Measurements from ENCODE around the gene HMOX1. TPM values are rescaled to one million over a fixed set of nuclear protein-coding genes. Genes with fewer than 3 reads are reported as not detected.

The HMOX1 gene
- total RNA-seq, 1 donor from 2014 or later: 4.3 TPM

GRCh38 chr22:35344956-35345690 is 35.8 kb upstream of the HMOX1 start:
- no peak for DNase-seq (ENCODE audit: low spot score, unreplicated experiment)
- Mint-ChIP-seq H3K4me3 (ENCODE audit: low read depth) (no peak overlapping the region), H3K4me1 (ENCODE audit: low read depth) (no peaks in the 10 kb centered on the region), H3K9me3 (ENCODE audit: low read depth) (no peaks in the 10 kb centered on the region), H3K36me3 (ENCODE audit: insufficient read depth) (peaks cover 3% of the 10 kb centered on the region), H3K27ac (no peak overlapping the region), H3K27me3 (no peaks in the 10 kb centered on the region)
- TF ChIP-seq, protein P1, sequence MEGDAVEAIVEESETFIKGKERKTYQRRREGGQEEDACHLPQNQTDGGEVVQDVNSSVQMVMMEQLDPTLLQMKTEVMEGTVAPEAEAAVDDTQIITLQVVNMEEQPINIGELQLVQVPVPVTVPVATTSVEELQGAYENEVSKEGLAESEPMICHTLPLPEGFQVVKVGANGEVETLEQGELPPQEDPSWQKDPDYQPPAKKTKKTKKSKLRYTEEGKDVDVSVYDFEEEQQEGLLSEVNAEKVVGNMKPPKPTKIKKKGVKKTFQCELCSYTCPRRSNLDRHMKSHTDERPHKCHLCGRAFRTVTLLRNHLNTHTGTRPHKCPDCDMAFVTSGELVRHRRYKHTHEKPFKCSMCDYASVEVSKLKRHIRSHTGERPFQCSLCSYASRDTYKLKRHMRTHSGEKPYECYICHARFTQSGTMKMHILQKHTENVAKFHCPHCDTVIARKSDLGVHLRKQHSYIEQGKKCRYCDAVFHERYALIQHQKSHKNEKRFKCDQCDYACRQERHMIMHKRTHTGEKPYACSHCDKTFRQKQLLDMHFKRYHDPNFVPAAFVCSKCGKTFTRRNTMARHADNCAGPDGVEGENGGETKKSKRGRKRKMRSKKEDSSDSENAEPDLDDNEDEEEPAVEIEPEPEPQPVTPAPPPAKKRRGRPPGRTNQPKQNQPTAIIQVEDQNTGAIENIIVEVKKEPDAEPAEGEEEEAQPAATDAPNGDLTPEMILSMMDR (IDR thresholded peaks at IDR 0.05; ENCODE audit: unreplicated experiment): no peak

DNA sequence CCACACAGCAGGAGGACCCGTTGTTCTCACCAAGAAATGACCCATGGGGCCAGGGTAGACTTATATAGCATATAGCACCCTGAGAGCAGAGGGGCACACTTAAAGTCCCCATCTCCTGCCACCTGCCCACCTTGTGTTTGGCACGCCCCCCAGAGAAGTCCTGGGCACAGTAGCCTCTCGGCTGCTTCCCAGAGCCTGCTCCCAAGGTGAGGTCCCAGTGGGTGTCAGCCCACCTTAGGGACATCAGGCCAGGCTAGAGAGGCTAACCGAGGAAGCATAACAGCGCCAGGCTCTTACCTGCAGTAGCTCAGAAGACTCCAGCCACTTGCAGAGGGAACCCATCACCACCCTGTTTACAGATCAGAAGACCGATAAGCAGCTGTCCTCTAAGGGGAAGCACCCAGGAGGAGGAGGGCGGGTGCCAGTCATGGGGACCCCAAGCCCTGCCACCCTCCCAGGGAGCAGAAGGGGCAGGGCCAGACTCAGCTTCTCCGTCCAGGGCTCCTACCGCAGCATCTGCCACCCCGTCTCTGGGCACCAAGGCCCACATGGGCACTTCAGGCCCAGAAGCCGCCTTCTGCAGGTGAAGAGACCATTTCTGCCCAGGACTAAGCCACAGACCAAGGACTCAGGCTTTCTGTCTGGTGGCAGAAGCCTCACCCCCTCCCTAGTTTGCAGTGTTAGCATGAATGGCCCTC is 34.9 kb upstream of the HMOX1 start:
- no peak for DNase-seq (ENCODE audit: low spot score, unreplicated experiment)
- H3K4me3 Mint-ChIP-seq (ENCODE audit: low read depth): no peak overlapping the region
- TF ChIP-seq, protein P1 (IDR thresholded peaks at IDR 0.05; ENCODE audit: unreplicated experiment): no peak
- no peak overlapping the region for H3K27ac Mint-ChIP-seq
- H3K4me1 Mint-ChIP-seq (ENCODE audit: low read depth): peaks cover 1% of the 10 kb centered on the region
- no peaks in the 10 kb centered on the region for H3K9me3 Mint-ChIP-seq (ENCODE audit: low read depth)
- H3K36me3 Mint-ChIP-seq (ENCODE audit: insufficient read depth): peaks cover under 1% of the 10 kb centered on the region
- H3K27me3 Mint-ChIP-seq: no peaks in the 10 kb centered on the region

DNA sequence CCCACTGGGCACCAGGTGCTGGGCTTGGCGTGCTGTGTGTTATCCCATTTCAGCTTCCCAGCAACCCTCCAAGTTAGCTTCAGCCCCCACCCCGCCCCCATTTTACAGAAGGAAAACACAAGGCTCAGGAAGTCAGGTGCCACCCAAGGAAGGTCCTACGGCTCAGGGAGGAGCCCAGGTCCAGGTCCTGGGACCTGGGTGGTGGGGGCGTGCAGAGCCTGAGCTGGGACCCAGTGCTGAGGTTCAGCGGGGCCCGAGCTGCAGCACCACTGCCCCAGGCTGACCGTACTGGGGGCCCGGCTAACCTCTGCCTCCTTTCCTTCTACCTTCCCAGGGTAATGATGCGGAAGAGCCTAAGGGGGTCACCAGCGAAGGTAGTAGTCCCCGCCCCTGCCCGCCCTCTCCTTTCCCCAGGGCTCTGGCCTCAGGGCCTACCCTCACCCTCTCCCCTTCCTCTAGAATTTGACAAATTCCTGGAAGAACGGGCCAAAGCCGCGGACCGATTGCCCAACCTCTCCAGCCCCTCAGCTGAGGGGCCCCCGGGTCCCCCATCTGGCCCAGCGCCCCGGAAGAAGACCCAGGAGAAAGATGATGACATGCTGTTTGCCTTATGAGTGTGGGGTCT is 34.2 kb upstream of the HMOX1 start:
- peaks cover 6% of the 10 kb centered on the region for H3K4me1 Mint-ChIP-seq (ENCODE audit: low read depth)
- no peak overlapping the region for H3K4me3 Mint-ChIP-seq (ENCODE audit: low read depth)
- H3K27me3 Mint-ChIP-seq: peaks cover 5% of the 10 kb centered on the region
- H3K27ac Mint-ChIP-seq: no peak overlapping the region
- TF ChIP-seq, protein P1 (IDR thresholded peaks at IDR 0.05; ENCODE audit: unreplicated experiment): no peak
- H3K9me3 Mint-ChIP-seq (ENCODE audit: low read depth): no peaks in the 10 kb centered on the region
- DNase-seq (ENCODE audit: low spot score, unreplicated experiment): no peak
- H3K36me3 Mint-ChIP-seq (ENCODE audit: insufficient read depth): no peaks in the 10 kb centered on the region

DNA sequence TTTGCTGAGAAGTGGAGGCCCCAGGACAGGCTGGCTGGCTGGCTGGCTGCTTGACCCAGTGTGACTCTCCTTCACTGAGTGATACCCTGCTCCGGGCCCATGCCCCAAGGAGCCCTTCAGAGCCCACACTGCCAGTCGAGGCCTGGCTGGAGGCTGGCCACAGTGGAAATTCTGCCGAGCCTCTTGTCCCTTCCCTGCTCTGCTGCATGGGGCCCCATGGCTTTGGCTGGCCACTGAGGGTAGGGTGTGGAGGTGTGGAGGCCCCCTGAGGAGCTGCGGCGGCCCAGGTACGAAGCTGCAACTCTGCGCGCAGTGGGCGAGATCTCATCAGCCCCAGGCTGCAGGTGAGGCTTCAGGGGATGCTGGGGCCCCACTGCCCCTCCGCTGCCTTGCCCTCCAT is 33.4 kb upstream of the HMOX1 start:
- H3K27ac Mint-ChIP-seq: no peak overlapping the region
- H3K4me1 Mint-ChIP-seq (ENCODE audit: low read depth): peaks cover 6% of the 10 kb centered on the region
- H3K9me3 Mint-ChIP-seq (ENCODE audit: low read depth): no peaks in the 10 kb centered on the region
- H3K36me3 Mint-ChIP-seq (ENCODE audit: insufficient read depth): no peaks in the 10 kb centered on the region
- TF ChIP-seq, protein P1 (IDR thresholded peaks at IDR 0.05; ENCODE audit: unreplicated experiment): no peak
- DNase-seq (ENCODE audit: low spot score, unreplicated experiment): no peak
- no peak overlapping the region for H3K4me3 Mint-ChIP-seq (ENCODE audit: low read depth)
- H3K27me3 Mint-ChIP-seq: peaks cover 6% of the 10 kb centered on the region

GRCh38 chr22:35348026-35348590 is 32.8 kb upstream of the HMOX1 start:
- H3K4me3 Mint-ChIP-seq (ENCODE audit: low read depth): no peak overlapping the region
- DNase-seq (ENCODE audit: low spot score, unreplicated experiment): no peak
- peaks cover 6% of the 10 kb centered on the region for H3K27me3 Mint-ChIP-seq
- peaks cover 6% of the 10 kb centered on the region for H3K4me1 Mint-ChIP-seq (ENCODE audit: low read depth)
- no peaks in the 10 kb centered on the region for H3K9me3 Mint-ChIP-seq (ENCODE audit: low read depth)
- H3K36me3 Mint-ChIP-seq (ENCODE audit: insufficient read depth): no peaks in the 10 kb centered on the region
- TF ChIP-seq, protein P1 (IDR thresholded peaks at IDR 0.05; ENCODE audit: unreplicated experiment): no peak
- no peak overlapping the region for H3K27ac Mint-ChIP-seq
